ENCODE measurements around the gene VPS13C. TPM values are rescaled to one million over a fixed set of nuclear protein-coding genes. Genes with fewer than 3 reads are reported as not detected.

The VPS13C gene
- total RNA-seq, 1 donor: 94.6 TPM

- no peak for DNase-seq (ENCODE audit: low read depth)
- TF ChIP-seq, protein P1, sequence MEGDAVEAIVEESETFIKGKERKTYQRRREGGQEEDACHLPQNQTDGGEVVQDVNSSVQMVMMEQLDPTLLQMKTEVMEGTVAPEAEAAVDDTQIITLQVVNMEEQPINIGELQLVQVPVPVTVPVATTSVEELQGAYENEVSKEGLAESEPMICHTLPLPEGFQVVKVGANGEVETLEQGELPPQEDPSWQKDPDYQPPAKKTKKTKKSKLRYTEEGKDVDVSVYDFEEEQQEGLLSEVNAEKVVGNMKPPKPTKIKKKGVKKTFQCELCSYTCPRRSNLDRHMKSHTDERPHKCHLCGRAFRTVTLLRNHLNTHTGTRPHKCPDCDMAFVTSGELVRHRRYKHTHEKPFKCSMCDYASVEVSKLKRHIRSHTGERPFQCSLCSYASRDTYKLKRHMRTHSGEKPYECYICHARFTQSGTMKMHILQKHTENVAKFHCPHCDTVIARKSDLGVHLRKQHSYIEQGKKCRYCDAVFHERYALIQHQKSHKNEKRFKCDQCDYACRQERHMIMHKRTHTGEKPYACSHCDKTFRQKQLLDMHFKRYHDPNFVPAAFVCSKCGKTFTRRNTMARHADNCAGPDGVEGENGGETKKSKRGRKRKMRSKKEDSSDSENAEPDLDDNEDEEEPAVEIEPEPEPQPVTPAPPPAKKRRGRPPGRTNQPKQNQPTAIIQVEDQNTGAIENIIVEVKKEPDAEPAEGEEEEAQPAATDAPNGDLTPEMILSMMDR (IDR thresholded peaks at IDR 0.05; ENCODE audit: insufficient read depth, low read depth, low read length): no peak
- no peak overlapping the region for H3K4me3 ChIP-seq (ENCODE audit: low read depth, low read length)
These were observed 153.1 kb downstream of the VPS13C start for GRCh38 chr15:61906961-61907752.

DNA sequence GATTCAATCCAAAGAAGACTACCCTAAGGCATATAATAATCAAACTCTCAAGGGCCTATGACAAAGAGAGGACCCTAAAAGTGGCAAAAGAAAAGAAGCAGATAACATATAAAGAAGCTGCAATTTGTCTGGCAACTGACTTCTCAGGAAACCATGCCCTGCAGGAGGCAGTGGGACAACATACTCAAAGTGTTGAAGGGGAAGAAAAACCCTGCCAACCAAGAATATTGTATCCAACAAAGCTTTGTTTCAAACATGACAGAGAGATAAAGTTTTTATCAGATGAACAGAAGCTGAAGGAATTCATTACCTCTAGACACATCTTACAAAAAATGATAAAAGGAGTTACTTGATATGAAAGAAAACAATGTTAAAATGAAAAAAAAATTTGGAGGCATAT is 167.1 kb downstream of the VPS13C start:
- TF ChIP-seq, protein P1 (IDR thresholded peaks at IDR 0.05; ENCODE audit: insufficient read depth, low read depth, low read length): no peak

DNA sequence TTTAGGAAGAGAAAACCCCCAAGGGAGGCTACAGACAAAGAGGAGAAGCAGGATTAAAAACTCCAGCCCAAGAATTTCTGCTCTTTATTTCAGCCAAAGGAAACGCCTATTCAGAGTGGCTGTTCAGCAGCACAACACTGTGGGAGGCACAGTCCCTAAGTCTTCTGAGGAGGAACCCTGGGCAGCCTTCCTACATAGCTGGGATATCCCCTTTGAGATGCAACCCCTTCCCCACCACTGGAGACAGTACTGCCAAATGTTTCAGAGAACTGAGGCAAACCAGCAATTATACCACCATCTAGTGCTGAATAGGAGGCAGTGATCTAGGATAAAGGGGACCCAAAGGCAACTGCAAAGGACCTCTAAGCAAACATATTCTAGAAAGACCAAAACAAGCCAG is 168.1 kb downstream of the VPS13C start:
- H3K4me3 ChIP-seq (ENCODE audit: low read depth, low read length): no peak overlapping the region
- TF ChIP-seq, protein P1 (IDR thresholded peaks at IDR 0.05; ENCODE audit: insufficient read depth, low read depth, low read length): no peak
- DNase-seq (ENCODE audit: low read depth): no peak

More for the DNA sequence above, 167.1 kb downstream of the VPS13C start:
- DNase-seq (ENCODE audit: low read depth): no peak
- no peak overlapping the region for H3K4me3 ChIP-seq (ENCODE audit: low read depth, low read length)

DNA sequence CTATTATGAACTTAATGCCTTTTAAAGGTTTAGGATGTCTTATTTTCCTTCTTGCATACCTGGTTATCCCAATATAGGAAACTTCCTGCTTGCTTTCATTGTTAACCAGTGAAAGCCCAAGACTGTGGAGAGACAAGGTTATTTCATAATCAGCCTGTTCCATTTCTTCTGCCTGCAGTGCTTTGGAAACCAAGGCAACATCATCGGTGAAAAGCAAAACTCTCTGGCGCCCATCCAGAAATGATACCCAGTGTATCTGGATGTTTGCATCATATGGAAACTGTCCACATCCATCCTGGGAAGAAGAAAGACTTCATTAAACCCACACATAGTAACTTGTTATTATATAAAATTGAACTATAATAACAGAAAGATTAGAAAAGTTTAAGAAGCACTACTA is 170.1 kb downstream of the VPS13C start:
- TF ChIP-seq, protein P1 (IDR thresholded peaks at IDR 0.05; ENCODE audit: insufficient read depth, low read depth, low read length): no peak
- no peak for DNase-seq (ENCODE audit: low read depth)
- H3K4me3 ChIP-seq (ENCODE audit: low read depth, low read length): no peak overlapping the region

DNA sequence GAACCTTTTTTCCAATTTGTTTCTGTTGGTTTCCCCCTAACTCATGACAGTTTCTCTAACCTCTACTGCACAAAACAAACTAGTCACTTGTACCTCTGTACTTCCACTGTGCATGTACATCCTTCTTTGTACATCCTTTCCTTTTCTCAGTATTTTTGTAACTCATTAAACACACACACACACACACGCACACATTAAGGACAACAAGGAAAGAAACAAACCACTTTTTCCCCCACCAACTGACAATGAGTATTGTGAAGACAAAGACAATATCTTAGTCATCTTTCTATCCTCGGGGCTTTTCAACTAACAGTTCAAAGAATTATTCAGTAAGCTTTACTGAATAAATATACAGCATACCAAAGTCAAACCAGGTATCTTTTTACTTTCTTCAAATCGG is 170.5 kb downstream of the VPS13C start:
- H3K4me3 ChIP-seq (ENCODE audit: low read depth, low read length): no peak overlapping the region
- TF ChIP-seq, protein P1 (IDR thresholded peaks at IDR 0.05; ENCODE audit: insufficient read depth, low read depth, low read length): no peak
- no peak for DNase-seq (ENCODE audit: low read depth)

GRCh38 chr15:61888074-61888780 is 172.0 kb downstream of the VPS13C start:
- TF ChIP-seq, protein P1 (IDR thresholded peaks at IDR 0.05; ENCODE audit: insufficient read depth, low read depth, low read length): no peak
- no peak overlapping the region for H3K4me3 ChIP-seq (ENCODE audit: low read depth, low read length)
- peak; percentile 47 for DNase-seq (ENCODE audit: low read depth)
